Activated naive CD8-positive, alpha-beta T cell treated with anti-CD3 and anti-CD28 coated beads, Interleukin-2, amount 50 U/mL, for 24 hours (primary cell): ENCODE measurements around the gene SORBS1.
"Not testable (repeated sequence)": the region's sequence is repeated elsewhere in the genome, so short reads cannot be mapped to it uniquely, and the experiment has no call there.

Source experiments
- ATAC-seq: fragments of 150-1000 bp; cut with Tn5 transposase; one replicate; pipeline ENCODE4 v1.10.0; 2021
- DNase-seq: peaks from one replicate; pipeline ENCODE4 v3.0.0; 2021
- H3K27ac Mint-ChIP-seq: one replicate; pipeline ENCODE4 v1.8.0; 2021; ENCODE audit warnings: mild to moderate bottlenecking, mixed read lengths
- H3K27me3 Mint-ChIP-seq: one replicate; pipeline ENCODE4 v1.8.0; 2021; ENCODE audit warnings: mixed read lengths
- H3K36me3 Mint-ChIP-seq: one replicate; pipeline ENCODE4 v1.8.0; 2021; ENCODE audit warnings: low read depth, mixed read lengths
- H3K4me1 Mint-ChIP-seq: one replicate; pipeline ENCODE4 v1.8.0; 2021; ENCODE audit warnings: mixed read lengths
- H3K4me3 Mint-ChIP-seq: one replicate; pipeline ENCODE4 v1.8.0; 2021; ENCODE audit warnings: mild to moderate bottlenecking, moderate library complexity, mixed read lengths
- H3K9me3 Mint-ChIP-seq: one replicate; pipeline ENCODE4 v1.8.0; 2021; ENCODE audit warnings: mixed read lengths

Gene SORBS1

DNA sequence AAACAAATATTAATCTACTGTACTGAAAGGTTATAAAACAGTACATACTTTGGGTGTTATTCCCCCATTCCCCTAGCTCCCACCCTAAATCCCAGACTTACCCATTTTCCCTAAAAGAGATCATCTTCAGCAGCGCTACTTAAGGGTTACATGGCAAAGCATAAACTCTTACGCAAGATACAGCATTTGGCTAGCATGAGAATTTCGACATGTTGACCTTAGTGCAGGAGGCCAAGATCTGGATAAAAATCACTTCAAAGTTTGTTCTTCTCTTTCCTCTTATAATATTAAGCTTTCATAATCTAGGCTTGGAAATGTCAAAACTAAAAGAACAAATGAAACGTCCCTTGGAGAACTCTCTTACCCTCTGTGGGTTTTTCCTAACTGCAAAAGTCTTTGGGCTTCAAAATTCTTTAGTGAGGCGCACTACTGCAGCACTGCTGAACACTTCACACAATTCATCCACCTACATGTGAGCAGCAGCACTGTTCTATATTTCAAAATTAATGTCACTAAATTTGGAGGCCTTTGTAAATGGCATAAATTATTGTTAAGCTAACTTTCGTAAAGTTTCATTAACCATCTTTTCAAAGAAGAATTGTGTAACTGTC lies 210.8 kb downstream of the SORBS1 start:
- no peak overlapping the region for H3K4me3 Mint-ChIP-seq

DNA sequence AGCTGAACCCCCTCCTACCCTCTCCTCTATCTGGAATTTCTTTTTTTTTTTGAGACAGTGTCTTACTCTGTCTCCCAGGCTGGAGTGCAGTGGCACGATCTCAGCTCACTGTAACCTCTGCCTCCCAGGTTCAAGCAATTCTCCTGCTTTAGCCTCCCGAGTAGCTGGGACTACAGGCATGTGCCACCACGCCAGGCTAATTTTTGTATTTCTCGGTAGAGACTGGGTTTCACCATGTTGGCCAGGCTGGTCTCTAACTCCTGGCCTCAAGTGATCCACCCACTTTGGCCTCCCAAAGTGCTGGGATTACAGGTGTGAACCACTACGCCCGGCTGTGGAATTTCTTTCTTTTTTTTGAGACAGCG lies 213.8 kb downstream of the SORBS1 start:
- H3K4me1 Mint-ChIP-seq, ATAC-seq, H3K36me3 Mint-ChIP-seq, H3K27ac Mint-ChIP-seq, DNase-seq, H3K9me3 Mint-ChIP-seq, H3K27me3 Mint-ChIP-seq, H3K4me3 Mint-ChIP-seq: not testable (repeated sequence)

More for the DNA sequence above, 210.8 kb downstream of the SORBS1 start:
- ATAC-seq (no peak), DNase-seq (no peak)
- Mint-ChIP-seq H3K27ac (no peak overlapping the region), H3K36me3 (no peaks in the 10 kb centered on the region), H3K27me3 (no peaks in the 10 kb centered on the region), H3K9me3 (no peaks in the 10 kb centered on the region), H3K4me1 (no peaks in the 10 kb centered on the region)

DNA sequence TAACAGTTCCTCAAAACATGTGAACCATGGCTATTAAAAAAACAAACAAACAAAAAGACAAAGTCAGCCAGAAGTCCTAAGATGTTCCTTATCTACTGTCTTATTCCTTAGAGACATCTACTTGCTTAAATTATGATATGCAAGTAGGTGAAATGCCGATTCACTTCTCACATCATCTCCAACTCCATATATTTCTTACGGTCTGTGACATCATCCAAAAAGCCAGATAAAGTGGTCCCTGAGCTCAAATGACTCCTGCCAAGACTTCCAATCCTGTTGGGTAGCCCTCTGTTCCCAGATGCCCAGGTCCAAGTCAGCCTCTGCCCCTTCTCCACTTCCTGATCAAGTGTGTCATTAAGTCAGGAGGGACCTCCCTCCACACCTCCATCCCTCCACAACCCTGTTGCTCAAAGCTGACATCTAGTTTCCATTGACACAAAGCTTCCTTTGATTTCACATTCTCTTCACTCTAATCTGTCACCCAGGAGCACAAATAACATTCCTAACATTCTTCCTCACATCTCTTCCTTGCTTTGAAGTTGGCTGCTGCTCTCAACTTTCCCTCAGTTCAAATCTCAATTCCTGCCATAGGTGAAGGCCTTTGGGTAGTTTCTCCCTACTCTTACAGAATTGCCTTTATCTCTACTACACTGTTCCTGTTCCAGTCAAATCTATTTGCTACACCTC lies 214.3 kb downstream of the SORBS1 start:
- ATAC-seq: no peak

DNA sequence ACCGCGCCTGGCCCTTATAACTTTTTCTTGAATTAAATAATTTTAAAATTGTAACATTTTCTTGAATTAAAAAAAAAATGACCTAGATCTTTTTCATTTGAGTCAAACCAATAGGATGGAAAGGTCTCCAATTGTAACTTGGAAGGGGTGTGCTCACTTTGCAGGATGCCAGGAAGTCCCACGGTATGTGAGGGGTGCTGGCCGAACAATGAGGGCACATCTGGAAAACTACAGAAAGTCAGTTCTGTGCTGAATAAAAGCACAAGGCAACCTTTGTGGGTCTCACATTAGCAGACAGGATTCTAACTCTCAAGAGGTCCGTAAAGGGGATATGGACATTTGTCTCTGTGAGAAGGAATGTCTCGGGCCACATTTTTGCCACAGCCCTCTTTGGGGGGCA lies 217.6 kb downstream of the SORBS1 start:
- Mint-ChIP-seq H3K27ac (no peak overlapping the region), H3K27me3 (no peaks in the 10 kb centered on the region), H3K4me3 (no peak overlapping the region), H3K36me3 (no peaks in the 10 kb centered on the region), H3K4me1 (no peaks in the 10 kb centered on the region), H3K9me3 (no peaks in the 10 kb centered on the region)
- DNase-seq: no peak
- no peak for ATAC-seq

More for the DNA sequence above, 214.3 kb downstream of the SORBS1 start:
- H3K4me1 Mint-ChIP-seq: no peaks in the 10 kb centered on the region
- H3K27me3 Mint-ChIP-seq: no peaks in the 10 kb centered on the region
- DNase-seq: no peak
- H3K4me3 Mint-ChIP-seq: no peak overlapping the region
- no peaks in the 10 kb centered on the region for H3K9me3 Mint-ChIP-seq
- no peaks in the 10 kb centered on the region for H3K36me3 Mint-ChIP-seq
- H3K27ac Mint-ChIP-seq: no peak overlapping the region

DNA sequence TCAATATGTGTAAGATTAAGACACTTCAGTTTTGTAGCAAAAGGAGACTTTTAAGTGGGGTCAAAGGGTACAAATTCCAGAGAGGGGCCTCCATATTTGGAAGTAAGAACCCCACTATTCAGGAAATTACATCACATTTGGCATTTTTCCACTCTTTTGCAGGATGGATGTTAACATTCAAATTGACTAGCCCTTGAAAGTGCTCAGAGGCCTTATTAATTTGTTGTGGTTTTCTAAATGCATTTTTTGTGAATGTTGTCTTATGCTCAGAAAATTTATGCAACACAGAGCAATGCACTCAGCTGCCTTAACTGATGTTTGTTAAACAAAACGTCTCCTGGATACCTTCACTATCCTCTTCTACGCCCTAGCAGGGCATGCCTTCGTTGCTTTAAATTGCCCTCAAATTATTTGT lies 219.4 kb downstream of the SORBS1 start:
- Mint-ChIP-seq H3K36me3 (no peaks in the 10 kb centered on the region), H3K4me3 (no peak overlapping the region), H3K27me3 (no peaks in the 10 kb centered on the region), H3K27ac (no peak overlapping the region), H3K4me1 (no peaks in the 10 kb centered on the region), H3K9me3 (no peaks in the 10 kb centered on the region)
- no peak for ATAC-seq
- no peak for DNase-seq

DNA sequence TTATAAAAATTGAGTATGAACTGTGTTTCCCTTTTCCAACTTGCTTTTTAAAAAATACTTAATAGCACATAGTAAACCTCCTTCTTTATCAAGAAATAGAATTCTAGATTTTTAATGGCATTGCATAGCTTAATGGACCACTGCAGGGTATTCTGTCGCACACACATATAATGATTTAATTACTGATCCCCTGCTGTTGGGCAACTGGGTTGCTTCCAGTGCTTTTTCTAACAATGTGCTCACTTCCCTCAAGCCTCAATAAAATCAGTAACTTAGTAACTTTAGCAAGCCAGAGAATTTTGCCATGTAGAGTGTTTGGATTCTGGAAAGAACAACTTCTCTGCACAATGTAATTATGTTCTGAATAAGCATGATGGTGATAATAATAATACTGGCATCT lies 221.3 kb downstream of the SORBS1 start:
- Mint-ChIP-seq H3K9me3 (no peaks in the 10 kb centered on the region), H3K27ac (no peak overlapping the region), H3K4me3 (no peak overlapping the region), H3K36me3 (no peaks in the 10 kb centered on the region), H3K4me1 (no peaks in the 10 kb centered on the region), H3K27me3 (no peaks in the 10 kb centered on the region)
- no peak for ATAC-seq
- no peak for DNase-seq

DNA sequence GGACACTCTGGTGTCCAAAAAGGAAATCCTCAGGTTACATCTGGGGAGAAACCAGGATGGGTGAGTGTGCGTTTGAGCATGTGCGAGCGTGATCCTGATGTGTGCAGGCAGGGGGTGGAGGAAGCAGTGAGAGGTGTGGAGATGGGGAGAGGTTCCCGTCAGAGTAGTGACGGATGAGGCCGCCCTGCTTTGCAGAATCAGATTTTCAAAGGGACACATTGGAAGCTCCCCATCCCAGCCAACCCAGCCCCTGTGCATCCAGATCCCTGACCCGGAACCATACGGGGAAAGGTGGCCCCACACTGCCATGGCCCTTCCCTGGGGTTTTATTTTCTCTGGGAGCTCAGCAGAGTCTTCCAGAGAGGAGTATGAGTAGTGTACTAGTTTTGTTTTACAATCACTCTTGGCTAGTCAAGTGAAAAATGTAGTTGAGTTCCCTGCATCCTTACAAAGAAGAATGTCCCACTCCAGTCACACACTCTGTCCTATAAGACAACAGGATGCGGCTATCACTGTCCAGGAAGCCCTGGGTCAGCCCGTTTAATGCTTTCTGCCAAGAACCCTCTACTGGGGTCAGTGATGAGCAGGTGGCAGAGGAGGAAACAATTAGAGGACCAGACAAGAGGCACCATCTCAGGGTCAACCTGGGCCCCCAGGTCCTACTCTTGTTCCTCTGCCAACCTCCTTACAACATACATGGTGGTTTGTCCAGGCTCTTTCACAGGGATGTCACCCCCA lies 223.6 kb downstream of the SORBS1 start:
- H3K27me3 Mint-ChIP-seq: no peaks in the 10 kb centered on the region
- no peak overlapping the region for H3K27ac Mint-ChIP-seq
- H3K36me3 Mint-ChIP-seq: no peaks in the 10 kb centered on the region
- H3K9me3 Mint-ChIP-seq: no peaks in the 10 kb centered on the region
- no peak for DNase-seq
- no peak for ATAC-seq
- no peaks in the 10 kb centered on the region for H3K4me1 Mint-ChIP-seq
- H3K4me3 Mint-ChIP-seq: no peak overlapping the region

DNA sequence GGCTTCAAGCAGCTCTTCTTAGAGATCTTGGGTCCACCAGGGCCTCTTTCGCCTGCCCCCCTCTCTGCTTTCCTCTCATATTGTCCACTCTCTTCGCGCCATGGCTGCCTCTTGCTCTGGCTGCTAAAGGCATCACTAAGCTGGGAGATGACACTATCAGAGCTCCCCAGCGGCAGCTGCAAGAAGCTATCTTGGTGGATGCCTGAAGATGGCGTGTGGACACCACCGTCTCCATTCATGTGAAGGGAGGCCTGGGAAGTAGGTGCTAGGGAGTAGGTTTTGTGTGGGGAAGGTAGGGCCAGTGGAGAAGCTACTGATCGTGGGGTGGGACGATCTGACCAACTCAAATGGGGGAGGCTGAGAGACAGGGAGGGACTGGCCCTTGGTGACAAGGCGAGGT lies 224.5 kb downstream of the SORBS1 start:
- Mint-ChIP-seq H3K9me3 (no peaks in the 10 kb centered on the region), H3K4me1 (no peaks in the 10 kb centered on the region), H3K27ac (no peak overlapping the region), H3K4me3 (no peak overlapping the region), H3K27me3 (no peaks in the 10 kb centered on the region), H3K36me3 (no peaks in the 10 kb centered on the region)
- no peak for ATAC-seq
- DNase-seq: no peak

DNA sequence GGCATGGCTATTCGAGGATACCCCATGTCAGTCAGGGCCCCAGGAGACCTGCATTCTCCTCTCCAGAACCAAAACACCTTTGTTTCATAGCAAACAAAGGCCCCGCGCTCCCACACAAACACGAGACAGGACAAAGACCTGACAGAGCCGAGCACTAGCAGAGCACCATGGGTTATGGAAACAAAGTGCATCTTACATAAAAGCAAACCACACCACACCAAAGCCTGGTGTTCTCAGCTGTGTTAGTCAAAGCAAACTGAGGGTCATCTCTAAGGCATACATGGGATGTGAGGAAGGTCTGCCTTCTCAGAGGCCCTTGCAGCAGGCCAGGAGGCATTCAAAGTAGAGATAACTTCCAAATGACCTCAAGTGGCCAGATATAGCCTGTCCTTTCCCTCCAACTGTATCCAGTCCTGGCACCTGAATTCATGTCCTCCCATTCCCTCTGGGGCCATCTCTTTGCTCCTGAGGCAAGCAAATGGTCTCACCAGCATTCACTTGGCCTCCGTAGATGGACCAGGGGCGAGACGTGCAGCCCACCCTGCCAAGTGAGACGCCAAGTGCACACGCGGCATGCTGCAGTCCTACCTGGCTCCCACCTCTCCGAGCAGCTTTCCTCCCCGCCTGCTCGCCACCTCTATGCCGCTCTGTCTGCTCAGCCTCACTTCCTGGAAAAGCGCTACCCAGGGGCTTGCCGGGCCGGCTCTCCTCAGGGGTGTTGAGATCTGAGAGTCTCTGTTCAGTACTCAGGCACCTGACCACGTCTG lies 225.1 kb downstream of the SORBS1 start:
- Mint-ChIP-seq H3K4me1 (no peaks in the 10 kb centered on the region), H3K36me3 (no peaks in the 10 kb centered on the region), H3K27ac (no peak overlapping the region), H3K27me3 (no peaks in the 10 kb centered on the region), H3K4me3 (no peak overlapping the region), H3K9me3 (no peaks in the 10 kb centered on the region)
- ATAC-seq (no peak), DNase-seq (no peak)

DNA sequence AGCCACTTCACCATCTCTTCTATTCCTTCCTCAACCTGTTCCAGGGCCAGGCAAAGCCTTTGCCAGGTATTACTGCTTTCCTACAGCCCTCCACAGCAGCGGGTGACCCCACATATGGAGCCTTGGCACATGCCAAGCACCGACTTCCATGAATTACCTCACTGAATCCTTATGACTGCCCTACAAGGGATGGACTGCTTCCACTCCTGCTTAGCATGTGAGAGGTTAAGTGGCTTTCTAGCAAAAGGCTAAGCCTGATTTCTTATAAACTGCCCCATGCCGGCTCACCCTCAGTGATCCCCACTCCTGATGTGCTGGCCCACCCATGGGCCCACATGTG lies 226.4 kb downstream of the SORBS1 start:
- DNase-seq (no peak), ATAC-seq (no peak)
- H3K9me3 Mint-ChIP-seq: no peaks in the 10 kb centered on the region
- no peaks in the 10 kb centered on the region for H3K27me3 Mint-ChIP-seq
- H3K36me3 Mint-ChIP-seq: no peaks in the 10 kb centered on the region
- no peak overlapping the region for H3K4me3 Mint-ChIP-seq
- H3K4me1 Mint-ChIP-seq: no peaks in the 10 kb centered on the region
- no peak overlapping the region for H3K27ac Mint-ChIP-seq

DNA sequence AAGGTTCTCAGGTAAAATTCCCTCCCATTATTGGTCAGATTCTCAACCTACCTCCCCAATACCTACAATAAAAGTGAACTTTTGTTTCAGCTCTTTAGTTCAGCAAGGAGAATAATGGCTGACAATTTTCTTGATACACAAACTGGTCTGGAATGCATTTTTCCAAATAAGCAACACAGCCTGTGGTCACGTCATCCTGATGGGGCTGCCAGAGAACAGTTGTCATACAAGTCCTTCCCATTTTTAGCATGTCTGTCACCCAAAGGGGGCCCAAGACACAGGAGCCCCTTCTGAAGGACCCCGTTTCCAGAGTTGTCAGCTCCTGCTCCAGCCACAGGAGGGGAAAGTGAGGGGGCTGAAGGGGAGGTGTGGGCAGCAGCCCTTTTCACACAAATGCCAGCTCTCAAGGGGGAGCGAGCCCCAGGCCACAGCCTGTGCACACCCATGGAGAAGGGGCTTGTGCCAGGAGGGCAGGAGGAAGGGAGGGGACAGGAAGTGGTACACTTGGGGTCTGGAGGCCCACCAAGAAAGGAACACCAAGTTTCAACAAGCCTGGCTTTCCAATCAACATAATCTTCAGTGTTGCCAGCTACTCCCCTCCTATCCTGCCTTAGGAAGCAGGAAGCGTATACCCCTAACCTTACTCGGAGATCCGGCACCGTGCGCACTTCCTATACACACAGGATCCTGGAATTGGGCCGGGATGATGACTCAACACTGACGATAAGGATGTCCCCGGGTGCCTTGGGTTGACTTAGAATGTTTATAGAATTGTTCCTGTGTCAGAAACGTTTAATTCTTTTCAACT lies 227.0 kb downstream of the SORBS1 start:
- Mint-ChIP-seq H3K9me3 (no peaks in the 10 kb centered on the region), H3K36me3 (no peaks in the 10 kb centered on the region), H3K27me3 (no peaks in the 10 kb centered on the region), H3K27ac (no peak overlapping the region), H3K4me1 (no peaks in the 10 kb centered on the region), H3K4me3 (no peak overlapping the region)
- no peak for DNase-seq
- no peak for ATAC-seq

DNA sequence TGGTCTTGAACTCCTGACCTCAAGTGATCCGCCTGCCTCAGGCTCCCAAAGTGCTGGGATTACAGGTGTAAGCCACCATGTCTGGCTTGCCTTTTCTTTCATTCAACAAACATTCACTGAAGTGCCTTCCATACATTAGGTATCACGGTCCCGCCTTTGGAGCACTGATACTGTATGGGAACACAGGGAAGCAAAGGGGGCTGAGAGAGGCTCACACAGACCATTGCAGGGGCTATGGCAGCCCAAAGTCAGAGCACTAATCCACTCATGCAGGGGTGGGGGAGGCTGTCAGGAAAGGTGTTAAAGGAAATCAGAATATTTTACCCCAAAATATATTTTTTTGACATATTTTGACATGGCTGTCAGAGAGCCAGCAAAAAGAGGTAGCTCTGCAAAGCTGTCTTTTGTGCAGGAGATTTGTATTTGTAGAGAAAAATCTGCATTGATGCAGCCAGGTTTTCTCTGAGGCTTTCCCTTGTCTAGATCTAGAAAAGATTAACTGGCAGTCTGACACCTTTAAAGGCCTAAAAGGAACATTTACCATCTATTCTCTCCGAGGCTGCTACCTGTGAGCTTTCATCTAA lies 228.4 kb downstream of the SORBS1 start:
- Mint-ChIP-seq H3K27me3 (no peaks in the 10 kb centered on the region), H3K4me3 (no peak overlapping the region), H3K9me3 (no peaks in the 10 kb centered on the region), H3K36me3 (no peaks in the 10 kb centered on the region), H3K27ac (no peak overlapping the region), H3K4me1 (no peaks in the 10 kb centered on the region)
- DNase-seq: no peak
- no peak for ATAC-seq

DNA sequence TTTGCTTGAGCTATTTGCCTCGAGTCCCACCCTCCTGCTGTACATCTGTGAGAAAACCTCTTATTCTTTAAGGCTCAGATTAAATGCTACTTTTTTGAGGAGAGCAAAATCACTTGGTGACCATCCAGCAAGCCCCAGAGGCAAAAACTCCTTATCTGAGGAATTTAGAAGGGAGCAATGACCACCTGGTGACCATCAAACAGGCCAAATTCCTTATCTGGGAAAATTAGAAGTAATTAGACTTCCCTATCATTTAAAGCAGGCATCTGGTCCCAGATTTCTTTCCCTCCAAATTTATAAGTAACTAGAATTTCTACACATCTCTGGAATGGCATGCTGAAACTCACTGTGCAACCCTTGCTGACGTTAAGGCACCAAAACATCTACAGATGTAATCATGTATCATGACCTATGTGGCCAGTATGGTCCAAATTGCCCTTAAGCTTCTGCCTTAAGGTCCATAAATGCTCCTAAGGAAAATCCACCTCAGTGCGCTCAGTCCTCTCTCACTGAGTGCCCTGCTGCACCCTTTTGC lies 229.5 kb downstream of the SORBS1 start:
- Mint-ChIP-seq H3K4me3 (no peak overlapping the region), H3K4me1 (no peaks in the 10 kb centered on the region), H3K27me3 (no peaks in the 10 kb centered on the region), H3K36me3 (no peaks in the 10 kb centered on the region), H3K27ac (no peak overlapping the region), H3K9me3 (no peaks in the 10 kb centered on the region)
- no peak for DNase-seq
- no peak for ATAC-seq

DNA sequence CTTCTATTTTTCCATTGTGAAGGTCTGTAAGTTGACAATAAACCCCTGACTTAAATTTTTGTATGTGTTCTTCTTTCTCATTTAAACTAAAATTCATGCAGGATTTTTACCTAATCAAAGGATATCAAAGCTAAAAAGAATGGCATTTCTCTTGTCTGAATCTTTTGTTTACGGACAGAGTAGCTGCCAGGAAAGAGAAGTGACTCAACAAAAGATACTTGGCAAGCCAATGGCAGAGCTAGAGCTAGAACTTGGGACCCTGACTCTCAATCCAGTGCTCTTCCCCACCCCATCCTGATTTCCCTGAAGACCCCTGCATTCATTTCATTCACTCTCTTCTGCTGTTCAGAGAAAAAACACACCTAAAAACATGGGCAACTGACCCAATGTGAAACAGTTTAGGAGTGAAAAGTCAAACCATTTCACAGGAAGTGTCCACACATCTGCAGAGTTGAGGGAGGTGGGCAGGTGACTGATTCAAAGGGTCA lies 230.2 kb downstream of the SORBS1 start:
- no peak for DNase-seq
- Mint-ChIP-seq H3K27me3 (no peaks in the 10 kb centered on the region), H3K9me3 (no peaks in the 10 kb centered on the region), H3K27ac (no peak overlapping the region), H3K4me1 (no peaks in the 10 kb centered on the region), H3K36me3 (no peaks in the 10 kb centered on the region), H3K4me3 (no peak overlapping the region)
- ATAC-seq: no peak
